Mammary epithelial cell (primary cell): Measurements from ENCODE around the gene DOCK8.

ENCODE experiments used
- CTCF ChIP-seq, 2 donors: IDR thresholded peaks in 1 of 2; conservative IDR thresholded peaks in 1 of 2; 2 replicates each; pipeline ENCODE4 v1.5.1; 2011 to 2012; ENCODE audit warnings: inconsistent platforms in 2 of 2, low read length in 2 of 2, mild to moderate bottlenecking in 2 of 2, control low read depth in 1 of 2, low read depth in 1 of 2; ENCODE audit not compliant: insufficient read depth in 1 of 2; ENCODE audit errors: extremely low read depth in 1 of 2
- EZH2 ChIP-seq: IDR thresholded peaks from 2 replicates; pipeline ENCODE4 v1.6.1; 2012; ENCODE audit warnings: low read length, inconsistent platforms, borderline replicate concordance

GRCh38 chr9:466747-467146, 252.1 kb downstream of the DOCK8 start:
- TF ChIP-seq CTCF (conservative IDR thresholded peaks at IDR 0.05 in 1 of 2, IDR thresholded peaks at IDR 0.05 in 1 of 2; ENCODE audit: extremely low read depth in 1 of 2, insufficient read depth in 1 of 2, low read depth in 1 of 2, low read length in 2 of 2), result no peak
- TF ChIP-seq EZH2, result no peak
